ENCODE data around the gene DMAP1.

The DMAP1 gene

DNA sequence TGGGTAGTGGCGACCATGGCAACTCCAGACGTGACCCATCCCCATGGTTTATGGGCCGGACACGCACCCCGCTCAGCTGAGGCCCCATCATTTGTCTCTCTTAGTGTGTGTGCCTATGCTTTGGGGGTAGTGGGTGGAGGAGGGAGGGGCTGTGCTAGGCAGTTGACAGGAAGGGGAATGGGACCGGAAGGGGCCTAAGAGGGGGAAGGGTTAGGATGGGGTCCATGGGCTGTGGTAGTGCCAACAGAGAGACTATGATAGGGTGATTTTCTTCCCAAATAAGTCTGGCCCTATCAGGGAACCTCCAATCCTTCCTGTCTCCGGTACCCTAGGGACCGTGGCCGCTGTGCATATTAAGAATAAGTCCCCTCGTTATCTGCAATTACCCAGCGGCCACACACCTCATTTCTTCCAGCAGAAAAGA is 9.9 kb downstream of the DMAP1 start:
- DNase-seq: no peak
- intact Hi-C loops (cut with DNase I): no loop called here

DNA sequence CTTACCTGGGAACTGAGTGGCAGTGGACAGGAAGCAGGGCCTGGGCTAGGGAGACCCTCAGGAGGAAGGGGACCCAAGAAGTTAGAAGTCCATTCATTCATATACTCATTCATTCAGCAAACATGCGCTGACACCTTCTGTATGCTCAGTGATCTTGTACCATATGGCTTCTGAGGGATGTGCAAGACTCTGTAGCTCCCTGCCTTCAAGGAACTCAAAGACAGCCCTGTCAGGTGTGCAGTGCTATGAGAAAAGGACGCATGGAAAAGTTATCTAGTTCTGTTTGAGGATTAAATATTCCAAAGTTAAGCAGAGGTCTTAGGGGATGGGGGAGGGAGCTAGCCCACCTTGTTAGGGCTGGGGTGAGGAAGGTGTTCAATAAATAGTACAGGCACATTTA is 12.5 kb downstream of the DMAP1 start:
- DNase-seq: peak in 1 of 42 donors; percentile 6
- intact Hi-C loops (cut with DNase I): no loop called here

GRCh38 chr1:44227211-44227610 is 13.9 kb downstream of the DMAP1 start:
- intact Hi-C loops (cut with DNase I): no loop called here
- DNase-seq: no peak

GRCh38 chr1:44228218-44228617 is 14.9 kb downstream of the DMAP1 start:
- no peak for DNase-seq
- intact Hi-C loops (cut with DNase I): no loop called here

- DNase-seq: no peak
- intact Hi-C loops (cut with DNase I): no loop called here
Observed at GRCh38 chr1:44229435-44230167, 16.3 kb downstream of the DMAP1 start.

DNA sequence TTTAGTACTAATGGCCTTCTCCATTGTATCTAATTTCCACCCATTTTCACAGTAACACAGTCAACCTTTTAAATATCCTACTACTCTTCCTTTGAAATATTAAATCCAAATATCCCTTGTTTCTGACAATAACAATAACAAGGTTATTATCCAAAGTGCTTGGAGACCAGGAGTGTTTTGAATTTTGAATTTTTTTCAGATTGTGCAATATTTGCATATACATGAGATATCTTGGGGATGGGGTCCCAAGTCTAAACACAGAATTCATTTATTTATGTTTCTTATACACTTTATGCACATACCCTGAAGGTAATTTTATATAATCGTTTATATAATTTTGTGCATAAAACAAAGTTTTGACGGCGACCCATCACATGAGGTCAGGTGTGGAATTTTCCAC is 17.5 kb downstream of the DMAP1 start:
- no peak for DNase-seq
- intact Hi-C loops (cut with DNase I): no loop called here

DNA sequence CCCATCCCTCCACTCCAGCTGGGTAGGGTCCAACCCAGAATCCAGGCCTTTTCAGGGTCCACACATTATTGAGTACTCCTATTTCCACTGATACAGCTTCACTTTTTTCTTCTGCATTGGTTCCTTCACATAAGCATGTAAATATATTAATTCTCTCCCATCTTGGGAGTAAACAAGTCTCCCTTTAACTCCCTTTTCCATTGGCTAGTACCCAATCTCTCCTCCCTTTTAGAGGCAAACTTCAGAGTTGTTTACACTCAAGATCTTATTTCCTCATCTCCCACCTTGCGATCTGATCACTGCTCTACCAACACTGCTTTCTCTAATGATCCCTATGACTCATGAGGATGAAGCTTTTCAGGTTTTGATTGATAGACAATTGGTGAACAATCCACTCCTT is 20.3 kb downstream of the DMAP1 start:
- intact Hi-C loops (cut with DNase I): no loop called here
- DNase-seq: no peak

GRCh38 chr1:44235808-44236207 is 22.5 kb downstream of the DMAP1 start:
- intact Hi-C loops (cut with DNase I): no loop called here
- DNase-seq: no peak

DNA sequence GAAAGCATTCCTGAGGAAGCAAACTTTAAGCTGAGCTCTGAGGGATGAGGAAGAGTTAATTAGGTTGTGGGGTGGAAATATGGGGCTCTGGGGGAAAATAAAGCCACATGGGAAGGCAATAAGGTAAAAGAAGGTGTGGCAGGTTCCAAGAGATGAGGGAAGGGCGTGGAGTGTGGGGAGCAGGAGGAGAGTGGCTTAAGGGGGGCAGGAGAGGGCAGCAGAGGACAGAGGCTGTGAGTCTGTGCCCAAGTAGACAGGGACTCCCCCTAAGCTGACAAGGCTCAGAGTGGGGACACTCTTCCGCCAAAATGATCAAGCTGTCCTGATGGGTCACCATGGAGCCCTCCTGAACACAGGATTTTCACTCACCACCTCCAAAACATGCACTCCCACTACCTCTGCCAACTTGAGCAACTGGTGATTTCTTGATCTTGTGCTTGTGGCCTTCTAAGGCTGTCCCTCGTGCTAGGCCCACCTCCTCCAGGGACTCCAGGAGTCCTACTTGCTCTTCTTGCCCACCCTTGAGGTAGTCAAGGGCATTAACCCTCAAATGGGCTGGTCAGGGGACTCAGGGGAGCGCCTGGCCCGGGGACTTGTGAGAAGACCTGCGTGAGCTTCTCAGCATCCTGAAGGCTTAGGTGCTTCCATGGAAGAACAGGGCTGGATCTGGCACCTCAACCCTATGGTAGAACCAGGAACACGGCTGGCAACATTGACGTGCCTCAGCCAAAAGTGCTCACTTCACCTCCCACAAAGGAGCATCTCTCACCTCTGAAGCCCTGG is 23.4 kb downstream of the DMAP1 start:
- intact Hi-C loops (cut with DNase I): no loop called here
- DNase-seq: no peak

GRCh38 chr1:44237721-44238457 is 24.6 kb downstream of the DMAP1 start:
- peak; percentile 48 to 91 (median 76) for DNase-seq
- intact Hi-C loops (cut with DNase I): no loop called here

GRCh38 chr1:44238660-44239059 is 25.4 kb downstream of the DMAP1 start:
- intact Hi-C loops (cut with DNase I): no loop called here
- DNase-seq: no peak

- DNase-seq: peak in 12 of 42 donors; percentile 22 to 65 (median 48)
- intact Hi-C loops (cut with DNase I): no loop called here
Observed at GRCh38 chr1:44239331-44239960, 26.2 kb downstream of the DMAP1 start.

DNA sequence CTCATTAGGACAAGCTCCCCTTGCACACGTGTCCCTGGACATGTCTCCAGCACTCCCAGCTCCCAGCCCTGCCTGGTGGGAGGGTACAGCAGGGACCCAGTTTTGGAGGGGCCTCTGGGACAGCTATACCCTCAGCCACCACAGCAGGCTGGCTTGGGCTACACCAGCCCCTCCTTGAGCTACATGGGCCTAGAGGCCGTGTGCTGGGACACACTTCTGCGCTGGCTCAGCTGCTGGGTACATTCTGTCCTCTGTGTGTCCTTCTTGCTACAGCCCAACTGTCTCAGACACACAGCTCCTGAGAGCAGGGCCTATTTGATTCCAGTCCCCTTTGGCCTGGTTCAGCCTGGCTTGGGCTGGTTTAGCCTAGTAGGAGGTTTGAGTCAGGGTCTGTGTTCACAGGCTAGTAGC is 26.7 kb downstream of the DMAP1 start:
- intact Hi-C loops (cut with DNase I): no loop called here
- DNase-seq: peak in 10 of 42 donors; percentile 26 to 65 (median 42)

DNA sequence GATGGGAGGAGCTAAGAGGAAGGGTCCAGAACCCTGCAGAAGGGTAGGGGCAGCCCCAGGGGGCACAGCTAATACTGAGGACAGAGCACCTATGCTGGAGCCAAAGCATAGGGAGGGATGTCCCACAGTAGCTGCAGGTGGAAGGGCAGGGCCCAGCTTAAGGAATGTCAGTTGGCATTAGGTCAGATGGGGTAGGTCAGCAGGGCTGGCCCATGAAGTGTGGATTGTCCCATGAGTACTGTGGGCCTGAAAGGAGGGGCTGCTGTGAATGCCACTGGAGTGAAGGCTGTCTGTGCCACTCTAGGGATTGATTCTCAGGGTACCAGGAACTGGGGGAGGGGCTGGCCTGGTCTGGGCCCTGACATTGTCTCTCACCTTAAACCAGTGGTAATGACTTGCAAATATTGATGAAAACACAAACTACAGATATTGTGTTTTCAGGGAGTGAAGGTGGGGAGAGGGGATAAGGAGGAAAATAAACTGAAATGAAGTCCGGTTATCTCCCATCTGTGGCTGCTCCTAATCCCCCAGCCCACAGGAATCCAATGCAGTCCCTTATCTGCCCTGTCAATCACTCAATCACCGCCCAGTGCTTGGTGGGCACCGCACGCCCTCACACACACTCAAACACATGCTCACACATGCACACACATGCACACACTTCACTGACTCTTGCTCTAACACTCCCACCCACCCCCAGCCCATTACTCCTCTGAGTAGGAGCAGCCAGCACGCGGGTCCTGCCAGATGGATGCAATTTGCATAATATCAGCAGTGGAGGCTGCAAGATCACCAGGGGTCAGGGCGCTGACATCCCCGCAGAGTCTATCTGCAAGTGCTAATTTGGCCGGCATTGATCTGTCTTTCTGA is 27.8 kb downstream of the DMAP1 start:
- intact Hi-C loops (cut with DNase I): no loop called here
- DNase-seq: no peak

GRCh38 chr1:44242746-44243145 is 29.5 kb downstream of the DMAP1 start:
- intact Hi-C loops (cut with DNase I): no loop called here
- DNase-seq: peak in 7 of 42 donors; percentile 24 to 65 (median 41)

GRCh38 chr1:44243782-44244495 is 30.7 kb downstream of the DMAP1 start:
- intact Hi-C loops (cut with DNase I): no loop called here
- no peak for DNase-seq

DNA sequence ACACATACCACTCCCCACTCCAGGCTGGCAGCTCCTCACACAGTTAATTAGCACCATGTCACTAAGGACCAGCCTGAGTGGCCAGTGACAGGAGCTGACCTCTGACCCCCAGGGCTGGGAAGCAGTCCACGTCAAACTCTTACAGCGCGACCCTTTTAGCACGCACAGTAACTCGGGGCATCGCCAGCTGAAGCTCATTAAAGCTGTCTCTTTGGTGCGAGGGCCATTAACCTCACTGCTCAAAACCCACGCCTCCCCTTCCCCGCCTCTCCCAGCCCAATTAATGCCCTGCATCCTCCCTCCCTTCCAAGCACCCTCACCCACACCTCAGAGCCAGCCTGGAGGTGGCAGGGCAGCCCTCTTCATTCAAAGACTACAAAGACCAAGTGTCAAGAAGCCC is 31.7 kb downstream of the DMAP1 start:
- intact Hi-C loops (cut with DNase I): no loop called here
- DNase-seq: no peak

GRCh38 chr1:44246806-44247205 is 33.5 kb downstream of the DMAP1 start:
- intact Hi-C loops (cut with DNase I): no loop called here
- no peak for DNase-seq
